H1 (cell line): Measurements from ENCODE around the gene DPEP1. TPM values are rescaled to one million over a fixed set of nuclear protein-coding genes. Genes with fewer than 3 reads are reported as not detected.

Source experiments
- ASH2L ChIP-seq: fragments of 200-600, 300-600 bp; sonication (generic); IDR thresholded peaks from one replicate; pipeline ENCODE4 v1.7.1; 2017; ENCODE audit warnings: low read length
- CEBPB ChIP-seq: IDR thresholded peaks from 2 replicates; pipeline ENCODE4 v1.6.1; 2012; ENCODE audit warnings: low read depth, low read length
- CHD1 ChIP-seq: IDR thresholded peaks from 2 replicates; pipeline ENCODE4 v1.6.1; 2012; ENCODE audit warnings: low read depth, low read length, improper control_type of control experiment
- CHD7 ChIP-seq: fragments of 300-600 bp; sonication (generic); IDR thresholded peaks from 2 replicates; pipeline ENCODE4 v1.7.1; 2012; ENCODE audit warnings: low read length, moderate library complexity, mild to moderate bottlenecking, inconsistent platforms; ENCODE audit not compliant: insufficient replicate concordance
- MAFK ChIP-seq: IDR thresholded peaks from 2 replicates; pipeline ENCODE4 v1.6.1; 2012; ENCODE audit warnings: low read depth, mild to moderate bottlenecking, improper control_type of control experiment, low read length
- NRF1 ChIP-seq: IDR thresholded peaks from 2 replicates; pipeline ENCODE4 v1.6.1; 2011; ENCODE audit warnings: mild to moderate bottlenecking, low read depth, low read length, improper control_type of control experiment
- PHF8 ChIP-seq: fragments of 200-600 bp; sonication (generic); conservative IDR thresholded peaks from 2 replicates; pipeline ENCODE4 v1.7.1; 2012; ENCODE audit warnings: low read depth, mild to moderate bottlenecking, inconsistent platforms, low read length, moderate library complexity
- SAP30 ChIP-seq: fragments of 300-600 bp; sonication (generic); IDR thresholded peaks from 2 replicates; pipeline ENCODE4 v1.7.1; 2012; ENCODE audit warnings: low read length, moderate library complexity, mild to moderate bottlenecking, inconsistent platforms; ENCODE audit not compliant: insufficient read depth, insufficient replicate concordance
- SP4 ChIP-seq: IDR thresholded peaks from 2 replicates; pipeline ENCODE4 v1.6.1; 2012; ENCODE audit warnings: low read length, inconsistent platforms
- TAF7 ChIP-seq: optimal IDR thresholded peaks from 2 replicates; pipeline ENCODE3; 2011; ENCODE audit warnings: low read depth, mild to moderate bottlenecking, inconsistent platforms, low read length, moderate library complexity, borderline replicate concordance
- TBP ChIP-seq: IDR thresholded peaks from 2 replicates; pipeline ENCODE4 v1.6.1; 2011; ENCODE audit warnings: low read depth, low read length, improper control_type of control experiment
- TEAD4 ChIP-seq: IDR thresholded peaks from 2 replicates; pipeline ENCODE4 v1.6.1; 2012; ENCODE audit warnings: low read depth, low read length, inconsistent platforms, mixed read lengths
- ZNF274 ChIP-seq: IDR thresholded peaks from 2 replicates; pipeline ENCODE4 v1.7.0; 2012; ENCODE audit warnings: low read length, borderline replicate concordance; ENCODE audit errors: extremely low read depth
- polyA plus RNA-seq, 7 experiments: library from polyadenylated mRNA; depleted of rRNA in 3 of 7; stranded (reverse) in 5 of 7; unstranded in 2 of 7; fragments of >200 nt in 5 of 7; fragments of 200-250 nt in 2 of 7; gene quantifications; 1 replicate in 5 of 7; 2 replicates in 1 of 7; 4 replicates in 1 of 7; pipeline versions ENCODE4 v1.2.1 to v1.2.3, GENCODE V29; 2011 to 2013; ENCODE audit warnings: missing spikeins in 2 of 7, mixed read lengths in 2 of 7
- total RNA-seq: library from RNA; stranded (reverse); fragmentation: NEBNext Ultra II Directional; extraction: Animal tissue kit (Norgen Biotek cat#: 25700); gene quantifications from 2 replicates; pipeline ENCODE4 v1.2.1, GENCODE V29; 2021

The DPEP1 gene
- total and polyA plus RNA-seq, 2 of the 8 experiments (the other 6 are each of a cell fraction or from before 2014, with no cell fraction given) = 2.8 to 3.1 TPM

GRCh38 chr16:89646906-89647305 is 33.5 kb downstream of the DPEP1 start (continued):
- TF ChIP-seq CHD7 (no peak), MAFK (no peak), SAP30 (no peak), TEAD4 (no peak), CEBPB (no peak), SP4 (no peak), TBP (no peak), ZNF274 (no peak), ASH2L (no peak), TAF7 (no peak), PHF8 (no peak), NRF1 (no peak), CHD1 (no peak)
